ENCODE measurements around the gene PRICKLE2. TPM values are rescaled to one million over a fixed set of nuclear protein-coding genes. Genes with fewer than 3 reads are reported as not detected.

Gene PRICKLE2
- polyA plus RNA-seq, 2 of the 4 experiments (the other 2 are of a cell fraction): 5.3 to 6.3 TPM

DNA sequence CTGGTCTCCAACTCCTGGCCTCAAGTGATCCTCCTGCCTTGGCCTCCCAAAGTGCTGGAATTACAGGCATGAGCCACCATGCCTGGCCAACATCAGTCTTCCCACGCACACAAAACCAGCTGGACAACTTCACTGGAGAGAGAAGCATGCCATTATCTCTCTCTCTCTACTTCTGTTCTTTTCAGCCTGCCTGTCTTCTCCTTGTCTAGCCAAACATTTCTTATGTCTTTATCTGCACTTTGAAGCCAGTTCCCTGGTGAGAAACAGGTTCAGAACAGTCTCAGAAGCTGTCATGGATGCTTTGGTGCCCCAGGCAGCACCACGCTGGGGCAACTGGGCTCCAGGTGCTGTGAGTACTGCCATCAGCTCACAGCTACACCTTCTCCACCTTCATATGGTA is 79.8 kb downstream of the PRICKLE2 start:
- Histone ChIP-seq H3K4me1 (peaks cover 43% of the 10 kb centered on the region), H3K9me3 (no peaks in the 10 kb centered on the region), H3K27ac (peak overlapping the region in 1 of 2 experiments; percentile 56; a peak in 2 of 6 replicates), H3K4me2 (no peak overlapping the region), H3K4me3 (no peak overlapping the region)
- WGBS (ENCODE audit: missing lambda C conversion rate): 90% methylated on average over 2 of the region's 2 CpGs
- DNase-seq (ENCODE audit: low read depth in 1 of 2, low spot score in 1 of 2) (no peak), FAIRE-seq (no peak), ATAC-seq (no peak)
- TF ChIP-seq HDAC2 (IDR thresholded peaks at IDR 0.05) (no peak), REST (IDR thresholded peaks at IDR 0.05) (no peak), MAX (IDR thresholded peaks at IDR 0.05) (no peak), EHF (CRISPR knock-in tag; IDR thresholded peaks at IDR 0.05) (no peak), ZFP36 (IDR thresholded peaks at IDR 0.05; ENCODE audit: borderline replicate concordance, partially characterized antibody) (no peak), EHMT2 (IDR thresholded peaks at IDR 0.05; ENCODE audit: low read depth) (no peak), JUN (IDR thresholded peaks at IDR 0.05) (no peak), MAZ (IDR thresholded peaks at IDR 0.05; ENCODE audit: borderline replicate concordance, low read depth, low read length) (no peak), CTCF (IDR thresholded peaks at IDR 0.05) (no peak), FOXS1 (CRISPR knock-in tag; IDR thresholded peaks at IDR 0.05) (no peak), TP53 (CRISPR knock-in tag; IDR thresholded peaks at IDR 0.05) (no peak), EP300 (IDR thresholded peaks at IDR 0.05) (no peak)
- TF ChIP-seq, protein P1, sequence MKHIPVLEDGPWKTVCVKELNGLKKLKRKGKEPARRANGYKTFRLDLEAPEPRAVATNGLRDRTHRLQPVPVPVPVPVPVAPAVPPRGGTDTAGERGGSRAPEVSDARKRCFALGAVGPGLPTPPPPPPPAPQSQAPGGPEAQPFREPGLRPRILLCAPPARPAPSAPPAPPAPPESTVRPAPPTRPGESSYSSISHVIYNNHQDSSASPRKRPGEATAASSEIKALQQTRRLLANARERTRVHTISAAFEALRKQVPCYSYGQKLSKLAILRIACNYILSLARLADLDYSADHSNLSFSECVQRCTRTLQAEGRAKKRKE (CRISPR knock-in tag; IDR thresholded peaks at IDR 0.05; ENCODE audit: low read depth): no peak
- CTCF ChIA-PET: interaction anchor here (1.2 to 1.4 kb wide), 2 partner anchors 115 to 339 kb away, joined by 3 to 4 read pairs; no protein-coding TSS in a partner anchor
- POLR2A ChIA-PET: interaction anchor here (0.7 kb wide), 1 partner anchor 56 kb away, joined by 3 read pairs; no protein-coding TSS in a partner anchor

GRCh38 chr3:64144241-64144900 is 80.9 kb downstream of the PRICKLE2 start:
- DNase-seq (ENCODE audit: low read depth in 1 of 2, low spot score in 1 of 2): no peak
- WGBS (ENCODE audit: missing lambda C conversion rate): 94% methylated on average over 9 of the region's 9 CpGs
- ATAC-seq: no peak
- H3K27ac ChIP-seq: peak overlapping the region; percentile 65 to 77
- H3K4me2 ChIP-seq: peak overlapping the region; percentile 33; the same call in 1 of the 3 replicates
- peaks cover 32% of the 10 kb centered on the region for H3K4me1 ChIP-seq
- no peaks in the 10 kb centered on the region for H3K9me3 ChIP-seq
- no peak overlapping the region for H3K4me3 ChIP-seq
- POLR2A ChIA-PET: no interaction called here
- TF ChIP-seq, protein P1 (CRISPR knock-in tag; IDR thresholded peaks at IDR 0.05; ENCODE audit: low read depth): no peak
- TF ChIP-seq, protein P2, sequence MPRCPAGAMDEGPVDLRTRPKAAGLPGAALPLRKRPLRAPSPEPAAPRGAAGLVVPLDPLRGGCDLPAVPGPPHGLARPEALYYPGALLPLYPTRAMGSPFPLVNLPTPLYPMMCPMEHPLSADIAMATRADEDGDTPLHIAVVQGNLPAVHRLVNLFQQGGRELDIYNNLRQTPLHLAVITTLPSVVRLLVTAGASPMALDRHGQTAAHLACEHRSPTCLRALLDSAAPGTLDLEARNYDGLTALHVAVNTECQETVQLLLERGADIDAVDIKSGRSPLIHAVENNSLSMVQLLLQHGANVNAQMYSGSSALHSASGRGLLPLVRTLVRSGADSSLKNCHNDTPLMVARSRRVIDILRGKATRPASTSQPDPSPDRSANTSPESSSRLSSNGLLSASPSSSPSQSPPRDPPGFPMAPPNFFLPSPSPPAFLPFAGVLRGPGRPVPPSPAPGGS (IDR thresholded peaks at IDR 0.05): no peak
- no peak for TF ChIP-seq ELK1 (IDR thresholded peaks at IDR 0.05; ENCODE audit: low read depth, low read length)
- no peak for TF ChIP-seq PBX3 (IDR thresholded peaks at IDR 0.05)
- CTCF ChIA-PET: interaction anchor here (1.2 to 1.4 kb wide), 2 partner anchors 114 to 340 kb away, joined by 3 to 4 read pairs; no protein-coding TSS in a partner anchor
- no peak for FAIRE-seq
